Fibroblast of skin of abdomen (primary cell): ENCODE measurements around the gene TM4SF18.

Source experiments
- DNase-seq: peaks from one replicate; pipeline ENCODE4 v3.0.0-alpha.2; 2013

Gene TM4SF18

DNA sequence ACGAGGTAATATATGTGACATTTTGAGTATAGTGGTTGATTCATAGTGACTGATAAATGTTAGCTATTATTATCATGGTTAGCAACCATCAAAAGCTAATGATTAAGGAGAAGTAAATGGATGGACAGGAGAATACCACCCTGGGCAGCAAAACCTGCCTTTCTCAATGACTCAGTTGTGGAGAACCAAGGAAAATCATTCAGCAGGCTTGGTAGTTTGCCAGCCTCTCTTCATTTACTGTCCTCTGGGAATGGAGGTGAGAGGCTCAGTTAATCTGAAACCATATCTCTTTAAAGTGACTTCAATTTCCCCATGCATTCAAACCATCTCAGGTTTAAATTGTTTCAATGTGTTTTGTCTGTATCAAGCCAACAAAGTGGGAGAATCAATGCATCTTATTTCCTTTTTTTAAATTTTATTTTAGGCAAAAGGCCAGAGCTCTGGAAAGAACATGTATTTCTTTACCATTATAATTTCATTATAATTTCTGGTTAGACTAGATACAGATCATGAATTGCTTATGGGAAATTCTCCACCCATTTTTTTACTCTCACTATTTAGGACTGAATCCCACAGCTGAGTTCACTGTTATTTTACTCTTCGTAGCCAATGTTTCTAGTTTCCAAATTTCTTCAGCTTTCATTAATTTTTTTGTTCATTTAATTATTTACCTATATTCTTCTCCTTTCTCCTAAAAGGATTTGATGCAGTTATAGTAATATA, 2.7 kb downstream of the TM4SF18 start:
- peak; percentile 29 for DNase-seq

DNA sequence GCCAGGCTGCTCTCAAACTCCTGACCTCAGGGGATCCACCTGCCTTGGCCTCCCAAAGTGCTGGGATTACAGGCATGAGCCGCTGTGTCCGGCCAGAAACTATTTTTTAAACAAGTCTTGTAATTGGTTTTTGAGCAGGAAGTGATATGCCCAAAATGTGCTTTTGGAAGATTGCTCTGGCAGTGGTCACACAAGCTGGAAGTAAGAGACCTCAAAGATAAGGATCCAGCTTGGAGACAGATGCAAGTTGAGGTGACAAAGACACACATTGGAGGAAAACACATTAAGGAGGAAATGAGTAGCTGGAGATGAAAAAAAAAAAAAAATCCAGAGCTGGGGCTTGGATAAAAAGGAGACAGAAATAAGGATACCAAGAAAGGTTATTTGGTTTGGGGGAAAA, 6.3 kb downstream of the TM4SF18 start:
- DNase-seq = no peak

DNA sequence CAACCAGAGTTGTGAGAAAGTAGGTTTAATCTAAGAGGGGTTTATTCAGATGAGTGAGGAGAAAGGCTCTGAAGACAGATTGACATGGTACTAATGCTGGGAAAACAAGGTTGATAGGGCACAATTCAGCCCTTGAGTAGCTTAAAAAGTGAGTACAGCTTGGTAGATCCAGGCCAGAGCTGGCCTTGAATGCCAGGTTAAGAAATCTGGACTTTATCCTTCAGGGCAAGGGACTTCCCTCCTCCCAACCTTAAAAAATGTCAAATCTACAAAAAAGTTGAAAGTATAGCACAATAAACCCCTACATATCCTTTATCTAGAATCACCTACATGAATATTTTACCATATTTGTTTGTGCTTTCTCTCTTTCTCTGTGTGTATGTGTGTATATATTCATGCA, 7.9 kb downstream of the TM4SF18 start:
- DNase-seq = no peak

DNA sequence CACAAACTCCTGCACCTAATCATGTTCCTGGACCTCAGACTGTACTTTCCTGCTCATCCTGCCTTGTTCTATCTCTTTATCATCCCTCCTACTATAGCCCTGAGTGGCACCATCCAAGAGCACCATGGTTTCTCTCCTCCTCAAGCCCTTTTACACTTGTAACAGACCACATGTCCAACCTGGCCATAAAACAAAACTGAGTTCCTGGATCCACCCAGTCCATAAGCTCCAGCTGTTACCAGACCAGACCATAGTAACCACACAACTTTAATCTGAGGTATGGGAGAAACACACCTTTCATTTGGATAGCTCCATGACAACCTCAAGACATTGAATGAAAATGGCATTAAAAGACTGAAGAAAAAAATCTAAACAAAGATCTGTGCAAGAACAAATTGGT, 9.1 kb downstream of the TM4SF18 start:
- DNase-seq = no peak

DNA sequence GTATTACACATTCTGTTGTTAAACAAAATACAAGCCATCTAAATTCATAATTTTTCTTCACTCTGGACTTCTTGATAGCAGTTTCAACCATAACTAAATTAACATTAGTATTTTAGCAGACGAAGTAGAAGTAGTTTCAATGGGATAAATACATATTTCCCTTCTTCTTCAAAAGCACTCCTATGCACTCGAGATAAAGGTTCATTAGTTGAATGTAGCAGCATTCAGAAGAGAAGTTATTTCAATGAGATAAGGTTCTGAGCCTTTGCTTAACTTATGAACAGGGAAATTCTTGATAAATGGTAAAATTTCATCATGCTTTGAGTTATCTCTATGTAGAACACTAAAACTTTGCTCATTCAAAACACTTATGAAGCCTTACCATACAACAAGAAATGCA, 11.8 kb downstream of the TM4SF18 start:
- DNase-seq = no peak

DNA sequence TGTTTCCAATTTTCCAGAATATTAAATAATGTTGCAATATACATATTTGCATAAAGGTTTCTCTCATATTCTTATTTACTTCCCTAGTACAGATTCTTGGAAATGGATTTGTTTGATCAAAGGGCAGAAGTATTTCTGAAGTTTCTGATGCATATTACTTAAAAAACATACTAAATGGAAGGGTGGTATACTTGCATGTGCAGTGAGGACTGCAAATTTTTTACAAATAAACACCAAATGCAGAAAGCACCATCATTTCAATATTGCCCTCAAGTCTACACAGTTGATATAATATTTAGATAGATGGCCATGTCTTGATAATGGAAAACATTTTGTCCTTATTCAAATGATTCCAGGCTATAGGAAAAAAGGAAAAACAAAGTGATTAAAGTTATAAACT, 12.3 kb downstream of the TM4SF18 start:
- DNase-seq = no peak

DNA sequence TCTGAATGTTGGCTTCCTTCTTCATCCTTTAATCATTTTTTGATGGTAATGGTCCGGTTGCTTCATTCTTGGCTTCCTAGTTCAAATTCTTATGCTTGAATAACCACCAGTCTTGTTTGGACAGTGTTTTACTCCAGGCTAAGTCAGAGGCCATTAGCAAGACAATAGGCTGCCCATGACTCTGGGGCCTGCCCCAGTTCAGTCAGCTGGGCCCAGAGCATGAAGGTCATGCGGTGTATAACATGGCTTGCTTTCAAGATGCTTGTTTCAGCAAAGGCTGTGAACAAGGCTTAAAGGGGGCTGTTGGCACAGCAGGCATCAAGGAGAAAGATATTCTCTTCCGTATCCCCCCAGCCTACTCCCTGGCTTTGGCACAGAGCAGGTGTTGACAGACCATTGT, 13.7 kb downstream of the TM4SF18 start:
- DNase-seq = no peak

DNA sequence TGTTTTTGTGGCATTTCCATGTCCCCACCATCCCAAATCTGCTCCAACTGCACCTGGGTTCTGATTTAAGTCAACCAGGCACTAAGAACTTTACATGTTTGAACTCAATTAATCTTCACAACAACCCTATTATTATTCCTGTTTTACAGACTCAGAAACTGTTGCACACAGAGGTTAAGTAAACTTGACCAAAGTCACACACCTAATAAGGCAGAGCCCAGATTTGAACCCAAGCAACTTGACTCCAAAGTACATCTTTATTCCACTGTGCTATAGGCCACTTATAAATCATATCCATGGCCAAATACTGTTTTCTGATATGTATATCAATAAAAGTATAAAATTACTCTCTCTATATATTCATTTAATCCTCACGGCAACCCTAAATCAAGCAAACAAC, 16.4 kb downstream of the TM4SF18 start:
- no peak for DNase-seq

DNA sequence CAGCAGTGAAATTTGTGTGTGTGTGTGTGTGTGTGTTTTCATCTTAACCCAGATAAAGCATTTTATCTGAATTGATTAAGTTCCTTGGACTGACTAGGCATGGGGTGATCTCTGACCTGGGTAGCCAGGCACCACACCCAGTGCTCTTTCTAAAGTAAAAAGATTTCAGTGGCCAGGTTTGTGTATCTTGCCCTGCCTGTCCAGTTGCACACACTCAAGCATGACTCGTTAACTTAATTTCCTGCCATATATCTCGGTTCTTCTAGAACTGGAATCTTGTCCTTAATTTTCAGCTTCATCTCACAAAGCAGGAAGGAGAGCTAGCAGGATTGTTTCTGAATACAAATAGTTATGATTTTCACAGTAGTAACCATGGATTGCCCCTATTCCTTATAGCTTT, 17.0 kb downstream of the TM4SF18 start:
- peak; percentile 22 for DNase-seq

DNA sequence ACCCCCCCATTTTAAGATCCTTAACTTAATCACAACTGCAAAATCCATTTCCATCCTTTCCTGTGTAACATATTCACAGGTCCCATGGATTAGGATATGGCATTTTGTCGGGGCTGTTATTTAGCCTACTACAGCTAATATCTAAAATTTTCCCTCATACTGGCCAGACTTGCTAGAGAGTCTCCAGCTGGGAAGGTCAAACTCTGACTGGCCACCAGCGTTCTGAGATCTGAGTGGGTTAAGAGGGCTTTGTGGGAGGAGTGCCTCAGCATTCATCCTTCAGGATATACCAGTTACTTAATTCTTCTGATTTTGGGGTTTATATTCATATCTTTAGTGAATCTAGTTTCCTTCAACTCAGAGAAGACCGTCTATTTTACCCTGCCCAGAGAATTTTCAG, 17.7 kb downstream of the TM4SF18 start:
- DNase-seq = no peak

DNA sequence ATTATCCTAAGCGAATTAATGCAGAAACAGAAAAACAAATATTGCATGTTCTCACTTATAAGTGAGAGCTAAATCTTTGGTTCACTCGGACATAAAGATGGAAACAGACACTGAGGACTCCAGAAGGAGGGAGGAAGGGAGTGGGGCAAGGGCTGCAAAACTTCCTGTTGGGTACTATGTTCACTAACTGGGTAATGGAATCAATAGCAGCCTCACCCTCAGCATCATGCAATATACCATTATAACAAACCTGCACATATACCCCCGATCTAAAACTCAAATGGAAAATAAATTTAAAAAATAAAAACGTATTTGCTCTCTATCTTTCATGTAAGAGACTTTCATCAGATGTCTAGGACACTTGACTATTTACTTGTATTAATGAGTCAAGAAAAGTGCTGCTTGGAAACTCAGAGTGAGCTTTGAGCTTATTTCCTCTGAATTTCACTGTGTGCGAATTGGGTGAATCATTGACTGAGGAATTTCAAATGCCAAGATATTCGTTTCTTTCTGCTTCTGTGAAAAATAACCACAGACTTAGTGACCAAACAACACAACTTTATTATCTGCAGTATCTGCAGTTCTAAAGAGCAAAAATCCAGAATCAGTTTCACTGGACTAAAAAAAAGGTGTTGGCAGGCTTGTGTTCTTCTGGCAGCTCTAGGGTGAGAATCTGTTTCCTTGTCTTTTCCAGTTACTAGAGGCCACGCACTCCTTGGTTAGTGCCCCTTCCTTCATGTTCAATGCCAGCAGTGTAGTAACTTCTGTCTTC, 18.4 kb downstream of the TM4SF18 start:
- peak; percentile 83 for DNase-seq

DNA sequence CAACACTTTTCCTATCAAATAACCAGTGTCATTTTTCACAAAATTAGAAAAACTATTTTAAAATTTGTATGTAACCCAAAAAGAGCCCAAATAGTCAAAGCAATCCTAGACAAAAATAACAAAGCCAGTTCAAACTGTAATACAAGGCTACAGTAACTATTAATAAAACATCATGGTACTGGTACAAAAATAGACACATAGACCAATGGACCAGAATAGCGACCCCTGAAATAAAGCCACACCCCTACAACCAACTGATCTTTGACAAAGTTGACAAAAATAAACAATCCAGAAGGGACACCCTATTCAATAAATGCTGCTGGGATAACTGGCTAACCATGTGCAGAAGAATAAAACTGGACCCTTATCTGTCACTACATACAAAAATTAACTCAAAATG, 19.9 kb downstream of the TM4SF18 start:
- DNase-seq = no peak

DNA sequence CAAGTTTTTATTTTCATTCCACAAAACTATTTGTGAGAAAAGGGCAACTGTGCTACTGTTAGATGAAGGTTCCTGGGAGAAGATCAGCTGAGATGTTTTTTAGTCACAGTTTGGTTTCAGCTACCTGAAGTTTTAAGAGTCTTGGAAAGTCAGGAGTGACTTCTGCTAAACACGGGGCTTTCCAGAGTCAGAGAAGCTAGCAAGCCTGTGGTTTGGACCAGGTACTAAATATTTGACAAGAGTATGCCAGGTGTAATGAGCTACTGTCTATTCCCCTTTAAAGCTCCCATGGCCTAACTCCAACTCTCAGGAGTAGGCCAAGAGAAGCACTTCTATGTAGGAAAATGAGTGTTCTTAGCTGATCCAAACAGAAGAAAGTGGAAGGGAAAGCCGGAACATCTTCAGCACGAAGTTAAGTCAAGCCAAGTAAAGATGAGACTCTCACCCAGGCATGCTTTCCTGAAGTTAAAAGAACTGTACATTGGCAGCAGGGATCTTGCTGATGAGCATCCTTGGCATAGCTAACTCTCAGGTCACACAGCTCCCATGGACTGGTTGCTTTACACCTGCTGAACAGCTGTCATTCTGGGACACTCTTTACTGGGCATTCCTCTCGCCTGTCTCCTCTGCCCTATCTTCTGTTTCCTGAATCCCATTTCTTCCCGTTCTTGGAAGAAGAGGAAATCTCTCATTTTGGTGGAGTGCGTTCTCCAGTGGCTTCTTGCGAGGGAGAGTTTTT, 22.5 kb downstream of the TM4SF18 start:
- no peak for DNase-seq

DNA sequence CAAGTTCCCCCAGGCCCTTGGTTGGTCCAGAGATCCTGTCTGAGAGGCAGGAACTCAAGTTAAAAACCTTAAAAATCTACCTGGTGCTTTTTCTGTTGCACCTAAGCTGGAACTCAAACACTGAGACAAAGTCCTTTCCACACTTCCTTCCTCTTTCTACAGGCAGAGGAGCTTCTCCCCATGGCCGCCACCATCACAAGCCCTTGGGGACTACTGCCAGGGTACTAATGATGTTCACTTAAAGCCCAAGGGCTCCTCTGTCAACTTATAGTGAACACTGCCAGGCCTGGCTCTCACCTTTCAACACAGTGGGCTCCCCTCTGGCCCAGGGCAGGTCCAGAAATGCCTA, 26.0 kb downstream of the TM4SF18 start:
- no peak for DNase-seq

DNA sequence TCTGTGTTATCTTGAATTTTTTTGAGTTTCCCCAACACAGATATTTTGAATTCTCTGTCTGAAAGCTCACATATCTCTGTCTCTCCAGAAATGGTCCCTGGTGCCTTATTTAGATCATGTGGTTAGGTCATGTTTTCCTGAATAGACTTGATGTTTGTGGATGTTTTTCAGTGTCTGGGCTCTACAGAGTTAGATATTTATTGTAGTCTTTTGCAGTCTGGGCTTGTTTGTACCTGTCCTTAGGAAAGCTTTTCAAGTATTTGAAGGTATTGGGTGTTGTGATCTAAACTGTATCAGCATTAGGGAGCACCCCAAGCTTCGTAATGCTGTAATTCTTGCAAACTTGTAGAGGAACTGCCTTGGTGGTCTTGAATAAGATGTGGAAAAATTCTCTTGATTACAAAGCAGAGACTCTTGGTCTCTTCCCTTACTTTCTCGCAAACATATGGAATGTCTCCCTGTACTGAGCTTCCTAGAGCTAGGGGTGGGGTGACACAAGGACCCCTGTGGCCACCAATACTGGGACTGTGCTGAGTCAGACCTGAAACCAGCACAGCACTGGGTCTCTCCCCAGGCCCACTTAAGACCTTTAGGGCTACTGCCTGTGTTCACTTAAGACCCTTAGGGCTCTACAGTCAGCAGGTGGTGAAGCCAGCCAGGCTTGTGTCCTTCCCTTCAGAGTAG, 26.5 kb downstream of the TM4SF18 start:
- no peak for DNase-seq

DNA sequence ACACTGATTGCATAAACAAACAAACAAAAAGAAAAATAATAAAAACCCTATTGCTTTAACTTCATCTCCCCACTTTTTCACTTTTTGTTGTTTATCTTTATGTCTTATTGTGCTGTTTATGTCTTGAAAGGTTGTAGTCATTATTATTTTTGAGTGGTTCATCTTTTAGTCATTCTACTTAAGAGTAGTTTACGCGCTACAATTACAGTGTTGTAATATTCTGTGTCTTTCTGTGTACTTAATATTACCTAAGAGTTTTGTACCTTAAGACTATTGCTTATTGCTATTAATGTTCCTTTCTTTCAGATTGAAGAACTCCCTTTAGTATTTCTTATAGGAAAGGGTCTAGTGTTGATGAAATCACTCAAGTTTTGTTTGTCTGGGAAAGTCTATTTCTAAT, 28.1 kb downstream of the TM4SF18 start:
- no peak for DNase-seq

DNA sequence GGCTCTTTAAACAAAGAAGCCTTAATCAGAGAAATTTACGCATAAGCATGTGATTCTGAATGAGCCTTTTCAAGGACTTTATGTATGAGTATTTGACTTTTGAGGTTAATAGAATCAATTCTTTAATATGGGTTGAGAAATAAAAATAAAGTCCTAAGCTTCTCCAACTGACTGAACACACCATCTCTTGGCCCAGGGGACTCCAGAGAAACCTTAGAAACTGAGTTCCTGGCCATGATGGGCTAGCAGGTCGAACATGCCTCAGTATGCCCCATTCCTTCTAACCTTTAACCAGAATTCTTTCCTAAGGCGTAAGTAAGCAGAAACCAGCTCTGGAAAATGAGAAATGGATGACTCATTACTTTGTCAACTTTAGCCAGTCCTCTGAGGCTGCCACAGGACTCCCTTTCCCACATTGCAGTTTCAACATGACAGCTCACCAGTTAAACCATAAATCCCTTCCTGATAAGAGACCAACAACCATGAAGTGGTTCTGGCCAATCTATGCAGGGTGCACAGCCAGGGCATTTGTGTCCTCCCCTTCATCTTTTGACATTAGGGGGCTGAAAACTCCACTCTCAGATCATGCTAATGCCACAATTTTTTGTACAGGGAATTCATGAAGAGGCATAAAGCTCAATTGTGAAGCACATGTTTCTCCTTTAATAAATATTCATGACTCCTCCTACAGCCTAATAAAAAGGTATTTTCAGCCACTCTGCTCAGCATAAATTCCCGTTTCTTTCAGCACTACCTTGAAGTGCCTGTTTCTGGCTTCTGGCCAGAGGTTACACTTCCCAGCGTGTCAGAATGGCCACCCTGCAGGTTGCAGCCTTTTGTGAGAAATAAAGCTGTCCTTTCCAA, 33.3 kb downstream of the TM4SF18 start:
- DNase-seq = peak; percentile 88

DNA sequence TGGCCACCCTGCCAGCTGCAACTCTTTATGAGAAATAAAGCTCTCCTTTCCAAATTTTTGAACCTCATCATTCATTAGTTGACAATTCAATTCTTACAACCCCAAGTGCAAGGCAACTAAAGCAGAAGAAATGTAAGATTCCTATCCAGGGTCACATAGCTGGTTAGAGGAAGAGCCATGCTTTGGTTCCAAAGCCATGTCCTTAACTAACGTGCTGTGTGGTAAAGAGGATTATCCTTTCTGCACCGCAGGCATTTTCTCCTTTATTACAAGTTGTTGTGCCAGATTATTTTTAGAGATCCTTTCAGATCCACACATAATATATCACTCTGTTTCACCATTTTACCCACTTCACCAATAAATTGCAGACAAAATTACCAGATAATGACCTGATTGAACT, 36.5 kb downstream of the TM4SF18 start:
- no peak for DNase-seq

DNA sequence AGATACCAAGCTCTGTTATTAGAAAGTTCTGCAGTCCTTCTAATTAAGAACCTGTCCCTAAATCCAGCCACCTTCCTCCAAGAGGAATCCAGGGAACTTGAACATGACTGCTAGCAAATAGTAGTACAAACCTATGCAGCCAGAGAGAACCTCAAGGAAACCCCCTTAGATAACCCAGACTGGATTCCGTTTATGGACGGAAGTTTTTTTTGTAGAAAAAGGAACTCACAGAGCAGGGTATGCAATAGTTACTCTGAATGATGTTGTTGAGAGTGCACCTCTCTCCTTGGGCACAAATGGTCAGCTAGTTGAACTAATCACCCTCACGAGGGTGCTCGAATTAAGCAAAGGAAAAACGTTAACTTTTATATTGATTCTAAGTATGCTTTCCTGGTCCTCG, 40.8 kb downstream of the TM4SF18 start:
- DNase-seq = no peak

DNA sequence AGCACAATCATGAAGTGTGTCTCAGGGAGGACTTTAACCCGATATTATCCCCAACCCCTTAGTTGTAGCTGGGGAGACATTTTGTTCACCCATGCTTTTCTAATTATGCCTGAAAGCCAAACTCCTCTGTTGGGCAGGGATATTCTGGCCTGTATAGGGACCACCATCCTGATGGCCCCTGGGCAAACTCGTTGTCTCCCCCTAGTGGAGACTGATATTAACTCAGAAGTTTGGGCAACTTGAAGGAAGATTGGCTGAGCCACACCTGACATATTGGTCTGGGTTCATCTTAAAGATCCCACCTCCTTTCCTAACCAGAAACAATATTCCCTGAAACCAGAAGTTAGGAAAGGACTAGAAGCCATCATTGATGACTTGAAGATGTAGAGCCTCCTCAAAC, 42.3 kb downstream of the TM4SF18 start:
- DNase-seq = no peak

DNA sequence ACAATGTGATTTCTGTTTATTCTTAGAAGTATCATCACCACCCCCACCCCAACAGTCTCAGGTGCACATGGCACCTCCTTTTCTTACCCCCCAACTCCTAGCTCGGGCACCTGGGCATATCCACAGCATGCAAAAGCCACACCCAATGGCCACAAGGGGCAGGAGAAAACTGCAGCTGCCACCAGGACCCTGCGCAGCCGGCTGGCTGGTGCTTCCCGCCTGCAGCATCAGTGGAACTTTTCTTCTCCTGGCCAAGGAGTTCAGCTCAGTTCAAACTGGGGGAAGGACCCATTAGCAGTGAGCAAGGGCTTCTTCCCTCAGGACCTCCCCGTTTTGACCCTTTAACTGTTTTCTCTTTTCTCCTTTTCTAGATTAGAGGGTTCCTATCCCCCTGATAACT, 44.8 kb downstream of the TM4SF18 start:
- DNase-seq = no peak

DNA sequence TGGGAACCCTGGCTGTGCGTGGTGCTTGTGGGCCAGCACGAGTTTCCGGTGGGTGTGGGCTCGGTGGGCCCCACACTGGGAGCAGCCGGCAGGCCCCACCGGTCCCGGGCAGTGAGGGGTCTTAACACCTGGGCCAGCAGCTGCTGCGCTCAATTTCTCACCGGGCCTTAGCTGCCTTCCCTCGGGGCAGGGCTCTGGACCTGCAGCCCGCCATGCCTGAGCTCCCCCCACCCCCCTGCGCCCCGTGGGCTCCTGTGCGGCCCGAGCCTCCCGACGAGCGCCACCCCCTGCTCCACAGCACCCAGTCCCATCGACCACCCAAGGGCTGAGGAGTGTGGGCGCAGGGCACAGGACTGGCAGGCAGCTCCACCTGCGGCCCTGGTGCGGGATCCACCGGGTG, 49.4 kb downstream of the TM4SF18 start:
- no peak for DNase-seq
